ENCODE results near the gene GPR17. TPM values are rescaled to one million over a fixed set of nuclear protein-coding genes. Genes with fewer than 3 reads are reported as not detected.

The GPR17 gene
- total and polyA plus RNA-seq, 2 donors (not counting 1 experiment from before 2014, with no cell fraction given) = not detected

GRCh38 chr2:127679680-127680361, 33.9 kb downstream of the GPR17 start:
- H2AFZ ChIP-seq (ENCODE audit: low read length) = no peak overlapping the region
- no peak overlapping the region for H3K4me2 ChIP-seq (ENCODE audit: extremely low read depth, insufficient read depth, low read length)
- H3K27ac ChIP-seq (ENCODE audit: insufficient read depth, low read length) = no peak overlapping the region
- DNase-seq (ENCODE audit: low read depth in 2 of 2) = no peak
- H3K4me1 ChIP-seq (ENCODE audit: control insufficient read depth, extremely low read depth, insufficient read depth, low read length) = peaks cover 6% of the 10 kb centered on the region
- H3K9ac ChIP-seq (ENCODE audit: insufficient read depth, low read length) = no peak overlapping the region
- H3K9me3 ChIP-seq (ENCODE audit: control insufficient read depth, insufficient read depth, low read depth, low read length) = no peaks in the 10 kb centered on the region
- H3K4me3 ChIP-seq (replicated peaks in 1 of 4; ENCODE audit: control extremely low read depth in 1 of 4, insufficient read depth in 1 of 4, low read depth in 3 of 4, low read length in 4 of 4) = no peak overlapping the region
- H3K36me3 ChIP-seq (ENCODE audit: control insufficient read depth, insufficient read depth, low read length) = no peaks in the 10 kb centered on the region
- H3K79me2 ChIP-seq (ENCODE audit: control insufficient read depth, insufficient read depth, low read length) = no peaks in the 10 kb centered on the region
- H4K20me1 ChIP-seq (ENCODE audit: control insufficient read depth, extremely low read depth, insufficient read depth, low read length) = no peaks in the 10 kb centered on the region
- no peak for TF ChIP-seq EZH2 (IDR thresholded peaks at IDR 0.05; ENCODE audit: low read length, missing control alignments)
- TF ChIP-seq, protein P1, sequence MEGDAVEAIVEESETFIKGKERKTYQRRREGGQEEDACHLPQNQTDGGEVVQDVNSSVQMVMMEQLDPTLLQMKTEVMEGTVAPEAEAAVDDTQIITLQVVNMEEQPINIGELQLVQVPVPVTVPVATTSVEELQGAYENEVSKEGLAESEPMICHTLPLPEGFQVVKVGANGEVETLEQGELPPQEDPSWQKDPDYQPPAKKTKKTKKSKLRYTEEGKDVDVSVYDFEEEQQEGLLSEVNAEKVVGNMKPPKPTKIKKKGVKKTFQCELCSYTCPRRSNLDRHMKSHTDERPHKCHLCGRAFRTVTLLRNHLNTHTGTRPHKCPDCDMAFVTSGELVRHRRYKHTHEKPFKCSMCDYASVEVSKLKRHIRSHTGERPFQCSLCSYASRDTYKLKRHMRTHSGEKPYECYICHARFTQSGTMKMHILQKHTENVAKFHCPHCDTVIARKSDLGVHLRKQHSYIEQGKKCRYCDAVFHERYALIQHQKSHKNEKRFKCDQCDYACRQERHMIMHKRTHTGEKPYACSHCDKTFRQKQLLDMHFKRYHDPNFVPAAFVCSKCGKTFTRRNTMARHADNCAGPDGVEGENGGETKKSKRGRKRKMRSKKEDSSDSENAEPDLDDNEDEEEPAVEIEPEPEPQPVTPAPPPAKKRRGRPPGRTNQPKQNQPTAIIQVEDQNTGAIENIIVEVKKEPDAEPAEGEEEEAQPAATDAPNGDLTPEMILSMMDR (conservative IDR thresholded peaks at IDR 0.05 in 1 of 2, IDR thresholded peaks at IDR 0.05 in 1 of 2; ENCODE audit: low read depth in 1 of 2, low read length in 2 of 2) = no peak
- peaks cover 14% of the 10 kb centered on the region for H3K27me3 ChIP-seq (ENCODE audit: control insufficient read depth, insufficient read depth, low read length)

GRCh38 chr2:127680706-127681287, 34.8 kb downstream of the GPR17 start:
- no peaks in the 10 kb centered on the region for H3K36me3 ChIP-seq (ENCODE audit: control insufficient read depth, insufficient read depth, low read length)
- peaks cover 14% of the 10 kb centered on the region for H3K27me3 ChIP-seq (ENCODE audit: control insufficient read depth, insufficient read depth, low read length)
- TF ChIP-seq, protein P1 (conservative IDR thresholded peaks at IDR 0.05 in 1 of 2, IDR thresholded peaks at IDR 0.05 in 1 of 2; ENCODE audit: low read depth in 1 of 2, low read length in 2 of 2) = no peak
- no peak for TF ChIP-seq EZH2 (IDR thresholded peaks at IDR 0.05; ENCODE audit: low read length, missing control alignments)
- peak overlapping the region; percentile 49 for H3K4me2 ChIP-seq (ENCODE audit: extremely low read depth, insufficient read depth, low read length)
- no peak overlapping the region for H3K4me3 ChIP-seq (replicated peaks in 1 of 4; ENCODE audit: control extremely low read depth in 1 of 4, insufficient read depth in 1 of 4, low read depth in 3 of 4, low read length in 4 of 4)
- no peaks in the 10 kb centered on the region for H3K79me2 ChIP-seq (ENCODE audit: control insufficient read depth, insufficient read depth, low read length)
- H3K9me3 ChIP-seq (ENCODE audit: control insufficient read depth, insufficient read depth, low read depth, low read length) = no peaks in the 10 kb centered on the region
- no peak overlapping the region for H2AFZ ChIP-seq (ENCODE audit: low read length)
- H3K9ac ChIP-seq (ENCODE audit: insufficient read depth, low read length) = no peak overlapping the region
- no peak overlapping the region for H3K27ac ChIP-seq (ENCODE audit: insufficient read depth, low read length)
- DNase-seq (ENCODE audit: low read depth in 2 of 2) = no peak
- no peaks in the 10 kb centered on the region for H4K20me1 ChIP-seq (ENCODE audit: control insufficient read depth, extremely low read depth, insufficient read depth, low read length)
- H3K4me1 ChIP-seq (ENCODE audit: control insufficient read depth, extremely low read depth, insufficient read depth, low read length) = peaks cover 6% of the 10 kb centered on the region

- H2AFZ ChIP-seq (ENCODE audit: low read length) = peak overlapping the region; percentile 43
- DNase-seq (ENCODE audit: low read depth in 2 of 2) = no peak
These were observed 35.4 kb downstream of the GPR17 start for GRCh38 chr2:127681288-127681804.

More at GRCh38 chr2:127681288-127681804, 35.4 kb downstream of the GPR17 start:
- no peak overlapping the region for H3K4me3 ChIP-seq (replicated peaks in 1 of 4; ENCODE audit: control extremely low read depth in 1 of 4, insufficient read depth in 1 of 4, low read depth in 3 of 4, low read length in 4 of 4)
- no peak for TF ChIP-seq EZH2 (IDR thresholded peaks at IDR 0.05; ENCODE audit: low read length, missing control alignments)
- TF ChIP-seq, protein P1 (conservative IDR thresholded peaks at IDR 0.05 in 1 of 2, IDR thresholded peaks at IDR 0.05 in 1 of 2; ENCODE audit: low read depth in 1 of 2, low read length in 2 of 2) = no peak
- peaks cover 6% of the 10 kb centered on the region for H3K4me1 ChIP-seq (ENCODE audit: control insufficient read depth, extremely low read depth, insufficient read depth, low read length)
- peaks cover 14% of the 10 kb centered on the region for H3K27me3 ChIP-seq (ENCODE audit: control insufficient read depth, insufficient read depth, low read length)
- no peaks in the 10 kb centered on the region for H3K9me3 ChIP-seq (ENCODE audit: control insufficient read depth, insufficient read depth, low read depth, low read length)
- H3K27ac ChIP-seq (ENCODE audit: insufficient read depth, low read length) = no peak overlapping the region
- H3K36me3 ChIP-seq (ENCODE audit: control insufficient read depth, insufficient read depth, low read length) = no peaks in the 10 kb centered on the region
- H3K9ac ChIP-seq (ENCODE audit: insufficient read depth, low read length) = no peak overlapping the region
- peak overlapping the region; percentile 49 for H3K4me2 ChIP-seq (ENCODE audit: extremely low read depth, insufficient read depth, low read length)
- no peaks in the 10 kb centered on the region for H3K79me2 ChIP-seq (ENCODE audit: control insufficient read depth, insufficient read depth, low read length)
- H4K20me1 ChIP-seq (ENCODE audit: control insufficient read depth, extremely low read depth, insufficient read depth, low read length) = no peaks in the 10 kb centered on the region
